Mammary epithelial cell (primary cell): ENCODE data around the gene SMAD6.

Source experiments
- CTCF ChIP-seq, 2 donors: IDR thresholded peaks in 1 of 2; conservative IDR thresholded peaks in 1 of 2; 2 replicates each; pipeline ENCODE4 v1.5.1; 2011 to 2012; ENCODE audit warnings: inconsistent platforms in 2 of 2, low read length in 2 of 2, mild to moderate bottlenecking in 2 of 2, control low read depth in 1 of 2, low read depth in 1 of 2; ENCODE audit not compliant: insufficient read depth in 1 of 2; ENCODE audit errors: extremely low read depth in 1 of 2
- EZH2 ChIP-seq: IDR thresholded peaks from 2 replicates; pipeline ENCODE4 v1.6.1; 2012; ENCODE audit warnings: low read length, inconsistent platforms, borderline replicate concordance

- TF ChIP-seq CTCF (conservative IDR thresholded peaks at IDR 0.05 in 1 of 2, IDR thresholded peaks at IDR 0.05 in 1 of 2; ENCODE audit: extremely low read depth in 1 of 2, insufficient read depth in 1 of 2, low read depth in 1 of 2, low read length in 2 of 2) (no peak), EZH2 (no peak)
Observed at GRCh38 chr15:66679061-66679656, 22.9 kb upstream of the SMAD6 start.
